ENCODE data around the gene DMBX1.

DMBX1 gene

DNA sequence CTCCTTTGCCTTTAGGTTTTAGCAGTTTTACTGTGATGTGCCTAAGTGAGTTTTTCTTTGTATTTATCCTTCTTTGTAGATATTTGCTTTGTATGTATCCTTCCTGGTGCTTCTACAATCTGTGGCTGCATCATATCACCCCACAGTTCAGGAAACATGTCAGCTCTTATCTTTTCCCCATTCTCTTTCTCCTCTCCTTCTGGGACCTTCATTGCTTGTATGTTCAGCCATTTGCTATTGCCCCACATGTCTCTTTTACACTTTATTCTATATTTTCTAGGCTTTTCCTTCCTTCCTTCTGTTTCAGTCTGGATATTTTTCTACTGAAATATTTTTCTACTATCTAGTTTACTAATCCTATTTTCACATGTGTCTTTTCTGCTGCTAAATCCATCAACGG, 46.9 kb downstream of the DMBX1 start:
- TF ChIP-seq, protein P1, sequence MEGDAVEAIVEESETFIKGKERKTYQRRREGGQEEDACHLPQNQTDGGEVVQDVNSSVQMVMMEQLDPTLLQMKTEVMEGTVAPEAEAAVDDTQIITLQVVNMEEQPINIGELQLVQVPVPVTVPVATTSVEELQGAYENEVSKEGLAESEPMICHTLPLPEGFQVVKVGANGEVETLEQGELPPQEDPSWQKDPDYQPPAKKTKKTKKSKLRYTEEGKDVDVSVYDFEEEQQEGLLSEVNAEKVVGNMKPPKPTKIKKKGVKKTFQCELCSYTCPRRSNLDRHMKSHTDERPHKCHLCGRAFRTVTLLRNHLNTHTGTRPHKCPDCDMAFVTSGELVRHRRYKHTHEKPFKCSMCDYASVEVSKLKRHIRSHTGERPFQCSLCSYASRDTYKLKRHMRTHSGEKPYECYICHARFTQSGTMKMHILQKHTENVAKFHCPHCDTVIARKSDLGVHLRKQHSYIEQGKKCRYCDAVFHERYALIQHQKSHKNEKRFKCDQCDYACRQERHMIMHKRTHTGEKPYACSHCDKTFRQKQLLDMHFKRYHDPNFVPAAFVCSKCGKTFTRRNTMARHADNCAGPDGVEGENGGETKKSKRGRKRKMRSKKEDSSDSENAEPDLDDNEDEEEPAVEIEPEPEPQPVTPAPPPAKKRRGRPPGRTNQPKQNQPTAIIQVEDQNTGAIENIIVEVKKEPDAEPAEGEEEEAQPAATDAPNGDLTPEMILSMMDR (conservative IDR thresholded peaks at IDR 0.05; ENCODE audit: low read depth, low read length) = no peak

DNA sequence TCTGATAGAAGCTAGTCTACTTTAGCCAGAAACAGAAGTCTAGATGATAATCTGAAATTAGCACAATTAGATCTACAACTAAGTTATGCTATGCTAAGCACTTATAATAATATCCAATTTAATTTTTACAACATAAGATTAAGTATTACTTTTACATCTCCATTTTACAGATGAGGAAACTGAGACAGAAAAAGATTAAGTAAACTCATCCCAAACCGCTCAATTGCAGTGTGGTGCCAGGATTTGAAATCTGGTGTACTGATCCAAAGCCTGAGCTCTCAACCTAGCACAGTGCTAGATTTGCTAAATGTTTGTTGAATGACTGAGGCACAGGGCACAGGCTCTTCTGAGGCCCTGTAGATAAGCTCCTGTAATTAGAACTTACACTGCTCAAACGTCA, 48.0 kb downstream of the DMBX1 start:
- TF ChIP-seq, protein P1 (conservative IDR thresholded peaks at IDR 0.05; ENCODE audit: low read depth, low read length) = no peak

More for the DNA sequence above, 46.9 kb downstream of the DMBX1 start:
- H3K4me3 ChIP-seq (ENCODE audit: low read length) = no peak overlapping the region
- no peak for DNase-seq (ENCODE audit: low read depth)

DNA sequence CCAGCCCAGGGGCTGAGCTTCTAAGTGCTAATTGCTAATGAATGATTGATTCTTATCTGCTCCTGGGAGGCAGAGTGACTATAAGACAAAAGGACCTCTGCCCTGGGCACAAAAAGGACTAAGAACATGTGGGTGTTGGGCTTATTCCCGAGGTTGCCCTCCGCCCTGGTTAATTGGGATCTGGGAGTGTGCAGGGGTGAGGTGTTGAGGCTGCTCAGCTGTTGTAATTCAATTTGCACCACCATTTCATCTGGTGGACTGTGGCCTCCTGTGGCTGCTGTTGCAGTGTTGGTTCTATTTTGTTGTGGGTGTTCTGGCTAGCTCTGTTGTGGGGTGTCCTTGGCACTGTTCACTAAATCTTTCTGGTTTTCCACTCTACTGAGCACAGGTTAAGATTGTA, 48.5 kb downstream of the DMBX1 start:
- no peak for DNase-seq (ENCODE audit: low read depth)
- TF ChIP-seq, protein P1 (conservative IDR thresholded peaks at IDR 0.05; ENCODE audit: low read depth, low read length) = no peak
- H3K4me3 ChIP-seq (ENCODE audit: low read length) = no peak overlapping the region

More for the DNA sequence above, 48.0 kb downstream of the DMBX1 start:
- DNase-seq (ENCODE audit: low read depth) = no peak
- no peak overlapping the region for H3K4me3 ChIP-seq (ENCODE audit: low read length)

All from retinal pigment epithelial cell (primary cell).